GM12892 (cell line): Measurements from ENCODE around the gene MDM2.

Experiments
- POLR2AphosphoS5 ChIP-seq: IDR thresholded peaks from 2 replicates; pipeline ENCODE4 v1.6.1; 2011; ENCODE audit warnings: low read depth, low read length, control low read depth
- TAF1 ChIP-seq: IDR thresholded peaks from 2 replicates; pipeline ENCODE4 v1.6.1; 2011; ENCODE audit warnings: low read depth, mild to moderate bottlenecking, control low read depth, low read length, borderline replicate concordance

DNA sequence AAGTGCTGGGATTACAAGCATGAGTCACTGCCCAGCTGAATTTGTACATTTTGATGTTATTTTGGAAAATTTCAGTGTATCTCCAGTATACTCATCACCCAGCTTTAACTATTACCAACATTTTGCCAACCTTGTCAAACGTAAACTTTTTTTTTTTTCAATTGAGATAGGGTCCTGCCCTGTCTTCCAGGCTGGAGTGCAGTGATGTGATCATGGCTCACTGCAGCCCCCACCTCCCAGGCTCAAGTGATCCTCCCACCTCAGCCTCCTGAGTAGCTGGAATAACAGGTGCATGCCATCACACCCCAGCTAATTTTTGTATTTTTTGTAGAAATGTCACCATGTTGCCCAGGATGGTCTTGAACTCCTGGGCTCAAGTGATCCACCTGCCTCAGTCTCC is 29.2 kb downstream of the MDM2 start:
- TF ChIP-seq POLR2AphosphoS5 (peak; percentile 36; the same call in 1 of the 2 replicates), TAF1 (no peak)
